Hepatocyte (in vitro differentiated cells): ENCODE results near the gene SCFD1. TPM values are rescaled to one million over a fixed set of nuclear protein-coding genes. Genes with fewer than 3 reads are reported as not detected.
"Not testable (repeated sequence)": the region's sequence is repeated elsewhere in the genome, so short reads cannot be mapped to it uniquely, and the experiment has no call there.

Experiments used
- DNase-seq: peaks from one replicate; pipeline ENCODE4 v3.0.0-alpha.2; 2016; ENCODE audit warnings: low spot score
- H2AFZ ChIP-seq: fragments of 200-600 bp; sonication (generic); 2 replicates; pipeline ENCODE4 v1.6.0; 2016; ENCODE audit warnings: antibody characterized with exemption, mild to moderate bottlenecking
- H3K27ac ChIP-seq: fragments of 200-600 bp; sonication (generic); 2 replicates; pipeline ENCODE4 v1.5.1; 2016; ENCODE audit warnings: mild to moderate bottlenecking
- H3K27me3 ChIP-seq: fragments of 200-600 bp; sonication (generic); 2 replicates; pipeline ENCODE4 v1.6.1; 2016
- H3K36me3 ChIP-seq: fragments of 200-600 bp; sonication (generic); replicated peaks from 2 replicates; pipeline ENCODE4 v1.5.1; 2016; ENCODE audit warnings: low read depth; ENCODE audit not compliant: insufficient read depth
- H3K4me1 ChIP-seq: fragments of 200-600 bp; sonication (generic); 2 replicates; pipeline ENCODE4 v1.5.1; 2016; ENCODE audit warnings: mild to moderate bottlenecking, moderate library complexity; ENCODE audit not compliant: insufficient read depth
- H3K4me2 ChIP-seq: fragments of 200-600 bp; sonication (generic); 2 replicates; pipeline ENCODE4 v1.6.0; 2016
- H3K4me3 ChIP-seq: fragments of 200-600 bp; sonication (generic); 2 replicates; pipeline ENCODE4 v1.5.1; 2016; ENCODE audit warnings: mild to moderate bottlenecking
- H3K79me2 ChIP-seq: fragments of 200-600 bp; sonication (generic); 2 replicates; pipeline ENCODE4 v1.6.0; 2017; ENCODE audit warnings: mild to moderate bottlenecking
- H3K9me2 ChIP-seq: fragments of 200-600 bp; sonication (generic); replicated peaks from 2 replicates; pipeline ENCODE4 v1.6.0; 2017; ENCODE audit warnings: mild to moderate bottlenecking; ENCODE audit not compliant: insufficient read depth
- H3K9me3 ChIP-seq: fragments of 200-600 bp; sonication (generic); 2 replicates; pipeline ENCODE4 v1.5.1; 2016; ENCODE audit warnings: low read depth, mild to moderate bottlenecking
- H4K20me1 ChIP-seq: fragments of 200-600 bp; sonication (generic); 2 replicates; pipeline ENCODE4 v1.6.0; 2016; ENCODE audit warnings: mild to moderate bottlenecking; ENCODE audit not compliant: insufficient read depth, poor library complexity, severe bottlenecking
- EZH2 ChIP-seq: fragments of 200-600 bp; sonication (generic); IDR thresholded peaks from 2 replicates; pipeline ENCODE4 v1.6.1; 2016; ENCODE audit warnings: antibody characterized with exemption, mild to moderate bottlenecking, borderline replicate concordance
- EZH2phosphoT487 ChIP-seq: fragments of 200-600 bp; sonication (generic); IDR thresholded peaks from one replicate; pipeline ENCODE4 v1.6.1; 2018; ENCODE audit warnings: antibody characterized with exemption, mild to moderate bottlenecking, low read depth, moderate library complexity; ENCODE audit not compliant: unreplicated experiment, severe bottlenecking
- WGBS: methylation state at CpG from one replicate; pipeline ENCODE4 v1.1.6; 2016; ENCODE audit warnings: low lambda C conversion rate; ENCODE audit errors: missing lambda C conversion rate; 5-methylcytosine and 5-hydroxymethylcytosine counted together
- polyA plus RNA-seq: library from polyadenylated mRNA; unstranded; fragments of >200 nt; fragmentation: Nextera tagmentation; extraction: Ambion mirVana; gene quantifications from 2 replicates; pipeline ENCODE4 v1.2.1, GENCODE V29; 2016
- total RNA-seq: library from RNA; depleted of rRNA; stranded (reverse); fragments of >200 nt; gene quantifications from 2 replicates; pipeline ENCODE4 v1.2.3, GENCODE V29; 2014
- TF ChIP-seq, protein P1 (sequence below): fragments of 200-600 bp; sonication (generic); IDR thresholded peaks from 2 replicates; pipeline ENCODE4 v1.5.1; 2016; ENCODE audit warnings: antibody characterized with exemption, mild to moderate bottlenecking; ENCODE audit not compliant: poor library complexity

SCFD1 gene
- total and polyA plus RNA-seq, 2 experiments from 2014 or later = 68.9 to 101 TPM

DNA sequence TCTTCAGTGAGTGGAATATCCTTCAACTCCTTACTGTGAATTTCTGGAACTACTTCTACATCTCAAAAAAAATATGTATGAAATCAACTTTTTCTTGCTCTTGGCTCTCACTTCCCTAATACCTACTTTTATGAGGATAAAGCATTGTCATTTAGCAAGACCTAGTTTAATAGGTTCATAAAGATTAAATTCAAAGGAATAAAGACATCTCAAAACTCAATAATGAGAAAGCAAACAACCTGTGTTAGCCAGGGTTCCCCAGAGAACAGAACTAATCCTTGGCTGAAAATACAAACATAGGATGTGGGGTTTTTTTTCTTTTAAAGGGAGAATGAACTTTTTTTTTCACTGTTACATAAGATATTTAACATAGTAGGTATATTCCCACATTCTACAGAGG, 57.9 kb downstream of the SCFD1 start:
- Histone ChIP-seq H3K27me3 (no peaks in the 10 kb centered on the region), H2AFZ (no peak overlapping the region), H3K36me3 (no peaks in the 10 kb centered on the region), H3K79me2 (peaks cover 3% of the 10 kb centered on the region), H4K20me1 (no peaks in the 10 kb centered on the region), H3K27ac (no peak overlapping the region), H3K4me1 (no peaks in the 10 kb centered on the region), H3K4me3 (no peak overlapping the region), H3K9me3 (no peaks in the 10 kb centered on the region), H3K4me2 (no peak overlapping the region), H3K9me2 (no peaks in the 10 kb centered on the region)
- no peak for DNase-seq
- no peak for TF ChIP-seq EZH2phosphoT487
- TF ChIP-seq, protein P1, sequence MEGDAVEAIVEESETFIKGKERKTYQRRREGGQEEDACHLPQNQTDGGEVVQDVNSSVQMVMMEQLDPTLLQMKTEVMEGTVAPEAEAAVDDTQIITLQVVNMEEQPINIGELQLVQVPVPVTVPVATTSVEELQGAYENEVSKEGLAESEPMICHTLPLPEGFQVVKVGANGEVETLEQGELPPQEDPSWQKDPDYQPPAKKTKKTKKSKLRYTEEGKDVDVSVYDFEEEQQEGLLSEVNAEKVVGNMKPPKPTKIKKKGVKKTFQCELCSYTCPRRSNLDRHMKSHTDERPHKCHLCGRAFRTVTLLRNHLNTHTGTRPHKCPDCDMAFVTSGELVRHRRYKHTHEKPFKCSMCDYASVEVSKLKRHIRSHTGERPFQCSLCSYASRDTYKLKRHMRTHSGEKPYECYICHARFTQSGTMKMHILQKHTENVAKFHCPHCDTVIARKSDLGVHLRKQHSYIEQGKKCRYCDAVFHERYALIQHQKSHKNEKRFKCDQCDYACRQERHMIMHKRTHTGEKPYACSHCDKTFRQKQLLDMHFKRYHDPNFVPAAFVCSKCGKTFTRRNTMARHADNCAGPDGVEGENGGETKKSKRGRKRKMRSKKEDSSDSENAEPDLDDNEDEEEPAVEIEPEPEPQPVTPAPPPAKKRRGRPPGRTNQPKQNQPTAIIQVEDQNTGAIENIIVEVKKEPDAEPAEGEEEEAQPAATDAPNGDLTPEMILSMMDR = no peak
- TF ChIP-seq EZH2 = no peak

DNA sequence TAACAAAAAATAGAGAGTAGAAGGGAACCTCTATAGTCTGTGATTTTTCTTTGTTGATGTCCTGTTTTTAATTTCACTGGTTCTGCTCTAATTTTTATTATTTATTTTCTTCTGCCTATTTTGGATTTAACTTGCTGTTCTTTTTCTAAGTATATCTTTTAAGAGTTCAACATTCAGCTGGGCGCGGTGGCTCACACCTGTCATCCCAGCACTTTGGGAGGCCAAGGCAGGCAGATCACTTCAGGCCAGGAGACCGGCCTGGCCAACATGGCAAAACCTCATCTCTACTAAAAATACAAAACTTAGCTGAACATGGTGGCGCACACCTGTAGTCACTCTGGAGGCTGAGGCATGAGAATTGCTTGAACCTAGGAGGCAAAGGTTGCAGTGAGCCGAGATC, 58.7 kb downstream of the SCFD1 start:
- not testable (repeated sequence) for H3K4me1 ChIP-seq, H2AFZ ChIP-seq, DNase-seq, H3K27me3 ChIP-seq, H3K9me2 ChIP-seq, H3K4me3 ChIP-seq, H3K36me3 ChIP-seq, H3K9me3 ChIP-seq, H3K79me2 ChIP-seq, H3K4me2 ChIP-seq, H4K20me1 ChIP-seq, H3K27ac ChIP-seq
- 99% methylated on average over 5 of the region's 5 CpGs for whole genome bisulfite sequencing

DNA sequence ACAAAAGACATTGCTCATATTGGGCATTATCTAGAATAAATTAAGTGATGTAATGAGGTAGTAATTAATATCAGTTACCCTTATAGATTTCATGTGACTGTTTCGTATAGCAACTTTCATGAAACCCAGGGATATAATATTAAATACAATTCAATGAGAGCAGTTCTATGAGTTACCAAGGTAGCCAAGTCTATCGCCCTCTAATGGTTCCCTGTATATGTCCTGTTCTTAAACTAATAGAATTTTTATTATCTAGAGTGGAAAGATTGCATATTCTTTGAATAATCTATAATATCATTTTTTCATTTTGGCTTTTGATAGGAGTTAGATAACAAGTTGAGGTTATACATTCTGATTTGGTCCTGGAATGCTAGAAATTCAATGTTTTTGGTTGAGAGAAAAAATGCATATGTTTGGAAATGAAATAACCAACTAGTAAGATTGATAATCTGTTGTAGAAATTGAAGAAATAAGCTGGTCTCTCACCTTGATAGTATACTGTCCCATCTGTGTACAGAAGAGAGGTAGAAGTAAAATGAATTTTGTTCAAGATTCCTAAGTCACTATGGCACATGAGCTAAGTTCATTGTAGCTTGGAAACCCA, 59.7 kb downstream of the SCFD1 start:
- peak; percentile 12 for DNase-seq
- H3K27ac ChIP-seq = no peak overlapping the region
- TF ChIP-seq, protein P1 = peak; percentile 39
- TF ChIP-seq EZH2 = no peak
- no peak overlapping the region for H3K4me3 ChIP-seq
- H4K20me1 ChIP-seq = no peaks in the 10 kb centered on the region
- no peaks in the 10 kb centered on the region for H3K4me1 ChIP-seq
- peaks cover 3% of the 10 kb centered on the region for H3K79me2 ChIP-seq
- H3K9me3 ChIP-seq = no peaks in the 10 kb centered on the region
- no peaks in the 10 kb centered on the region for H3K9me2 ChIP-seq
- H3K4me2 ChIP-seq = no peak overlapping the region
- H2AFZ ChIP-seq = no peak overlapping the region
- 87% methylated on average over 2 of the region's 2 CpGs for WGBS
- no peaks in the 10 kb centered on the region for H3K27me3 ChIP-seq
- no peaks in the 10 kb centered on the region for H3K36me3 ChIP-seq

DNA sequence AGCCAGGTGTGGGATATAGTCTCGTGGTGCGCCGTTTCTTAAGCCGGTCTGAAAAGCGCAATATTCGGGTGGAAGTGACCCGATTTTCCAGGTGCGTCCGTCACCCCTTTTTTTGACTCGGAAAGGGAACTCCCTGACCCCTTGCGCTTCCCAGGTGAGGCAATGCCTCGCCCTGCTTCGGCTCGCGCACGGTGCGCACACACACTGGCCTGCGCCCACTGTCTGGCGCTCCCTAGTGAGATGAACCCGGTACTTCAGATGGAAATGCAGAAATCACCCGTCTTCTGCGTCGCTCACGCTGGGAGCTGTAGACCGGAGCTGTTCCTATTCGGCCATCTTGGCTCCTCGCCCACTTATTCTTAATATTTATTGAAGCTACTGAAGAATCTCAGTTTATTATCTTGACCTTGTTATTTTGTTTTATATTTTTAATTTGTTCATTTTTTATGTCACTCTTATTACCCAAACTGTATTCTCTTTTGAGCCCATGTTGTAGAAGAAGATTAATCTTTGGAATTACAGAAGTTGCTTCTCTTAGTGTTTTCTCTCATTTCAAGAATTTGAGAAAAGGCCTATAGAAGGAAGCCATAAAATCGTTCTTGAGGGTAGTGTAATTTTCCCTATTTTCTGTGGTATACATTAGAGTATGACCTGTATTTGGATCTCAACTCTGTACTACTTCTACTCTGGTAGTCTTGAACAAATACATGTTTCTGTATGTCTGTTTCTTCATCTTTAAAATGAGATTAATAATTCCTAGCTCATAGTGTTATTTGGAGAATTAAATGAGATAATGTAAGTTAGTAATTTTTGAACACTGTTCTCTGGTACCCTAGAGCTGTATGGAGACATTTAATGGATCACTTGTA, 68.6 kb downstream of the SCFD1 start:
- peak overlapping the region; percentile 15 for H3K4me3 ChIP-seq
- H3K4me1 ChIP-seq = peaks cover 10% of the 10 kb centered on the region
- TF ChIP-seq, protein P1 = peak; percentile 46
- not testable (repeated sequence) for H4K20me1 ChIP-seq, H3K9me3 ChIP-seq, H3K27me3 ChIP-seq, H3K36me3 ChIP-seq, H3K9me2 ChIP-seq
- H3K79me2 ChIP-seq = peaks cover 12% of the 10 kb centered on the region
- DNase-seq = peak; percentile 70
- peak overlapping the region; percentile 87 for H3K27ac ChIP-seq
- 15% methylated on average over 20 of the region's 28 CpGs for WGBS
- H2AFZ ChIP-seq = peak overlapping the region; percentile 51
- H3K4me2 ChIP-seq = peak overlapping the region; percentile 69
